ENCODE measurements around the gene CRYAB. TPM values are rescaled to one million over a fixed set of nuclear protein-coding genes. Genes with fewer than 3 reads are reported as not detected.
A peak's percentile ranks its signal among the peaks of the same experiment; 100 is the strongest.

CRYAB gene, protein sequence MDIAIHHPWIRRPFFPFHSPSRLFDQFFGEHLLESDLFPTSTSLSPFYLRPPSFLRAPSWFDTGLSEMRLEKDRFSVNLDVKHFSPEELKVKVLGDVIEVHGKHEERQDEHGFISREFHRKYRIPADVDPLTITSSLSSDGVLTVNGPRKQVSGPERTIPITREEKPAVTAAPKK
- total RNA-seq (2021; fragmentation: NEBNext Ultra II Directional; extraction: Animal tissue kit (Norgen Biotek cat#: 25700)): 100 to 1,000 TPM in 4 of 6 experiments, 10 to 100 TPM in 2; 49.6 to 125 (median 103) TPM
- long read RNA-seq, transcript CRYAB-205 (3 exons, 1,017 nt): major isoform, 25 of 39 reads
- long read RNA-seq, transcript CRYAB-216 (4 exons, 977 nt): minor isoform, 7 of 39 reads
- long read RNA-seq, partial matches to known transcripts: 0 of 39 reads
- long read RNA-seq, other reads (novel, unspliced or antisense): 7 of 39 reads

DNA sequence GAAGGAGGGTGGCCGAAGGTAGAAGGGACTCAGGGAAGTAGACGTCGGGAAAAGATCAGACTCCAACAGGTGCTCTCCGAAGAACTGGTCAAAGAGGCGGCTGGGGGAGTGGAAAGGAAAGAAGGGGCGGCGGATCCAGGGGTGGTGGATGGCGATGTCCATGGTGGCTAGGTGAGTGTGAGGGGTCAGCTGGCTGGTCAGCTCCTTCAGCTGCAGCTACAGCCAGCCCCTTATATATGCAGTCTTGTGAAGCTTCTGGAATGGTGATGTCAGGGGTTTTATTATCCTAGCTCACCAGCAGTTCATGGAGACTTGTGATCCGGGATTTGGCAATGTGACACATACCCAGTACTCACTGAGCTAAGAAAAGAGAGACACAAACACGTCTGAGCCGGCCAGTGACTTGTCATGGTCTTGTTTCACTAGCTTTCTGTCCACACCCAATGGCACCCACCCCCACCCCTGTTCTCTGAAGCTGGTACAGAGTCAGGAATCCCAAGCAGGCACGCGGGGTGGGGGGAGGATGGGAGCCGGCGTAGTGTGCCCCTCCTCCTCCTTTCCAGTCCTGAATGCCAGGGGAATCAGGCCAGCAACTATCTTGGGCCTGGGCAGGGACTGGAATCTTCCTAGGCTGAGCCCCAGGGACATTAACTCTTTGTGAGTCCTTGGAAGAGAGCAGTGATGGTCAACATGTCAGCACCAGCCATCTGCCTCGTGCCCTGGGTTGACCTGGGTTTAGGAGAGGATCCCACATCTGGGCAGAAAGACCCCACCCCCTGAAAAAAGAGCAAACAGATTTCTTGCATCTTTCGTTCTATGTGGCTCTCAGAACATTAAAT, at the start of gene CRYAB:
CRYAB (minus strand) TSS at position 208 of the 839 bp plus-strand sequence; CDS start at position 162, 46 bp downstream.
- no peaks in the 10 kb centered on the region for H3K9me3 Mint-ChIP-seq
- DNase-seq: peak; percentile 94
- peak within 1 kb of the TSS; percentile 81 for H3K4me3 Mint-ChIP-seq
- peaks cover 4% of the 10 kb centered on the region for H3K27me3 Mint-ChIP-seq (ENCODE audit: insufficient read depth)
- peak within 1 kb of the TSS; percentile 90 for H3K27ac Mint-ChIP-seq
- H3K36me3 Mint-ChIP-seq (ENCODE audit: low read depth): peaks cover 5% of the 10 kb centered on the region; the same call in 1 of the 2 replicates
- TF ChIP-seq, protein P1, sequence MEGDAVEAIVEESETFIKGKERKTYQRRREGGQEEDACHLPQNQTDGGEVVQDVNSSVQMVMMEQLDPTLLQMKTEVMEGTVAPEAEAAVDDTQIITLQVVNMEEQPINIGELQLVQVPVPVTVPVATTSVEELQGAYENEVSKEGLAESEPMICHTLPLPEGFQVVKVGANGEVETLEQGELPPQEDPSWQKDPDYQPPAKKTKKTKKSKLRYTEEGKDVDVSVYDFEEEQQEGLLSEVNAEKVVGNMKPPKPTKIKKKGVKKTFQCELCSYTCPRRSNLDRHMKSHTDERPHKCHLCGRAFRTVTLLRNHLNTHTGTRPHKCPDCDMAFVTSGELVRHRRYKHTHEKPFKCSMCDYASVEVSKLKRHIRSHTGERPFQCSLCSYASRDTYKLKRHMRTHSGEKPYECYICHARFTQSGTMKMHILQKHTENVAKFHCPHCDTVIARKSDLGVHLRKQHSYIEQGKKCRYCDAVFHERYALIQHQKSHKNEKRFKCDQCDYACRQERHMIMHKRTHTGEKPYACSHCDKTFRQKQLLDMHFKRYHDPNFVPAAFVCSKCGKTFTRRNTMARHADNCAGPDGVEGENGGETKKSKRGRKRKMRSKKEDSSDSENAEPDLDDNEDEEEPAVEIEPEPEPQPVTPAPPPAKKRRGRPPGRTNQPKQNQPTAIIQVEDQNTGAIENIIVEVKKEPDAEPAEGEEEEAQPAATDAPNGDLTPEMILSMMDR (IDR thresholded peaks at IDR 0.05): no peak
- H3K4me1 Mint-ChIP-seq (ENCODE audit: low read depth): peaks cover 36% of the 10 kb centered on the region

DNA sequence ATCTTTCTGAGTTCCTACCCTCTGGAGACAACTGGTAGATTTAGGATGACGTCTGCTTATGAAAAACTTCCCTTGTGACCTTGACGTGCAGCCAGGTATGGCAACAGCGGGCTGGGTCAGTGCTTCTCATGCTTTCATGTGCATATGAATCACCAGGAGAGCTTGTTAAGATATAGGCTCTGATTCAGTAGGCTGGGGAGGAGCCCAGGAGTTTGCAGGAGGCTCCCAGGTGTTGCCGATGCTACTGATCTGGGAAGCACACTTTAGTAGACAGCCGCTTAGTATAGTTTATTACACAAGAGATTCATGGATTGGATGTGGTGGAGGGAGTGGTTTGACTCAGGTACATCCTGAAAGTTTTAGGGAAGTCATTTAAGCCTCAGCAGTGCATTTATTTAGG, 49.3 kb upstream of the CRYAB start:
- no peak overlapping the region for H3K4me3 Mint-ChIP-seq
- DNase-seq: no peak
- TF ChIP-seq, protein P1 (IDR thresholded peaks at IDR 0.05): no peak
- no peaks in the 10 kb centered on the region for H3K36me3 Mint-ChIP-seq (ENCODE audit: low read depth)
- H3K27me3 Mint-ChIP-seq (ENCODE audit: insufficient read depth): no peaks in the 10 kb centered on the region
- no peaks in the 10 kb centered on the region for H3K9me3 Mint-ChIP-seq
- H3K4me1 Mint-ChIP-seq (ENCODE audit: low read depth): peaks cover 12% of the 10 kb centered on the region
- H3K27ac Mint-ChIP-seq: no peak overlapping the region

DNA sequence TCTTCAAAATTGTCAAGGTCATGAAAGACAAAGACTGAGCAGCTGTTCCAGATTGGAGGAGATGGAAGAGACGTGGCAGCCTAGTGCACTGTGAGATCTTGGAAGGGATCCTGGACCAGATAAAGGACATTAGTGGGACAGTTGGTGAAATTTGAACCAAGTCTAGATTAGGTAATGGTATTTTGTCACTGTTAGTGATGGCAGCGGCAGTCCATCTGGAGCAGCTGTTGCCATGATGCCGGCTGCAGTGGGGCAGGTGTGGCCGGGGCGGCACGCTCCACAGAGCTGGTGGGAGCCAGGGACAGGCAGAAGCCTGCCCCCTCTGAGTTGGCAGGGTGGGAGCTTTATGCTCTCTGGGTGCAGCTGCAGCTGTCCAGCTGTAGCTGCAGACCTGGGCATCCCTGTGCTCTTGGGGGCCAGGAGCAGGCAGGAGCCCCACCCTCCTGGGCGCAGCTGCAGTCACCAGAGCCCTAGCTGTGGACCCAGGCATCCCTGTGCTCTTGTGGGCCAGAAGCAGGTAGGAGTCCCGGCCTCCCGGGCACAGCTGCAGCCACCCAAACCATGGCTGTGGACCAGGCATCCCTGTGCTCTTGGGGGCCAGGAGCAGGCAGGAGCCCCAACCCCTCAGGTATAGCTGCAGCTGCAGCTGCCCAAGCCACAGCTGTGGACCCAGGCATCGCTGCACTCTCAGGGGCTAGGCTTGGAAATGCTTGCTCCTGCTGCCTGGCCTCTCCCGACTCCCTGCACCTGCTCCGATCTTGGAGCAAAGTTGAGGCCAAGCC, 46.3 kb upstream of the CRYAB start:
- Mint-ChIP-seq H3K27me3 (ENCODE audit: insufficient read depth) (no peaks in the 10 kb centered on the region), H3K9me3 (no peaks in the 10 kb centered on the region), H3K4me1 (ENCODE audit: low read depth) (peaks cover 12% of the 10 kb centered on the region), H3K4me3 (no peak overlapping the region), H3K27ac (no peak overlapping the region), H3K36me3 (ENCODE audit: low read depth) (no peaks in the 10 kb centered on the region)
- TF ChIP-seq, protein P1 (IDR thresholded peaks at IDR 0.05): no peak
- no peak for DNase-seq

DNA sequence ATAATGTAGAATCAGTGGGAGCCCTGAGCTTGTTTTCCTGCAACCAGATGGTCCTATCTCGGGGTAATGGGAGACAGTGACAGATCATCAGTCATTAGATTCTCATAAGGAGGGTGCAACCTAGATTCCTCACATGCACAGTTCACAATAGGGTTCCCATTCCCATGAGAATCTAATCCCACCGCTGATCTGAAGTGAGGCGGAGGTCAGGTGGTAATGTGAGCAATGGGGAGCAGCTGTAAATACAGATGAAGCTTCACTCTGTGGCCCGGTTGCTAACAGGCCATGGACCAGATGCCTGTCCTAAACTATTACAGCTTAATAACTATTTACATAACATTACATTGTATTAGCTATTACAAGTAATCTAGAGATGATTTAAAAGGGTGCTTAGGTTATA, 42.6 kb upstream of the CRYAB start:
- TF ChIP-seq, protein P1 (IDR thresholded peaks at IDR 0.05): no peak
- no peaks in the 10 kb centered on the region for H3K27me3 Mint-ChIP-seq (ENCODE audit: insufficient read depth)
- no peak overlapping the region for H3K27ac Mint-ChIP-seq

DNA sequence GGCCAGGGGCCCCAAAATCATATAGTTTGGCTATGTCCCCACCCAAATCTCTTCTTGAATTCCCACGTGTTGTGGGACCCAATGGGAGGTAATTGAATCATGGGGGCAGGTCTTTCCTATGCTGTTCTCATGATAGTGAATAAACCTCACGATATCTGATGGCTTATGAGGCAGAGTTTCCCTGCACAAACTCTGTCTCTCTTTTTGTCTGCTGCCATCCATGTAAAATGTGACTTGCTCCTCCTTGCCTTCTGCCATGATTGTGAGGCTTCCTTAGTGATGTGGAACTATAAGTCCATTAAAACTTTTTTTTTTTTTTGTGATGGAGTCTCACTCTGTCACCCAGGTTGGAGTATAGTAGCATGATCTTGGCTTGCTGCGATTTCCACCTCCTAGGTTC, 40.0 kb upstream of the CRYAB start:
- H3K9me3 Mint-ChIP-seq: no peaks in the 10 kb centered on the region
- no peaks in the 10 kb centered on the region for H3K27me3 Mint-ChIP-seq (ENCODE audit: insufficient read depth)
- TF ChIP-seq, protein P1 (IDR thresholded peaks at IDR 0.05): no peak
- no peak overlapping the region for H3K27ac Mint-ChIP-seq
- H3K36me3 Mint-ChIP-seq (ENCODE audit: low read depth): no peaks in the 10 kb centered on the region
- H3K4me3 Mint-ChIP-seq: no peak overlapping the region
- DNase-seq: no peak
- H3K4me1 Mint-ChIP-seq (ENCODE audit: low read depth): peaks cover 7% of the 10 kb centered on the region

More for the DNA sequence above, 42.6 kb upstream of the CRYAB start:
- peaks cover 7% of the 10 kb centered on the region for H3K4me1 Mint-ChIP-seq (ENCODE audit: low read depth)
- no peak overlapping the region for H3K4me3 Mint-ChIP-seq
- no peaks in the 10 kb centered on the region for H3K36me3 Mint-ChIP-seq (ENCODE audit: low read depth)
- H3K9me3 Mint-ChIP-seq: no peaks in the 10 kb centered on the region
- no peak for DNase-seq

All from HFFc6 (cell line).